Karpas-422 (cell line): Measurements from ENCODE around the gene SSTR3. TPM values are rescaled to one million over a fixed set of nuclear protein-coding genes. Genes with fewer than 3 reads are reported as not detected.

Experiments used
- DNase-seq: peaks from one replicate; pipeline ENCODE4 v3.0.0-alpha.2; 2015
- H2AFZ ChIP-seq: fragments of 200-600 bp; sonication (generic); 2 replicates; pipeline ENCODE4 v1.6.1; 2014; ENCODE audit warnings: antibody characterized with exemption, low read length, mixed read lengths
- H3K27ac ChIP-seq: fragments of 200-600 bp; sonication (generic); 2 replicates; pipeline ENCODE4 v1.5.1; 2014; ENCODE audit warnings: mild to moderate bottlenecking, low read length, moderate library complexity
- H3K27me3 ChIP-seq: fragments of 200-600 bp; sonication (generic); 2 replicates; pipeline ENCODE4 v1.6.1; 2014; ENCODE audit warnings: low read length, mixed read lengths
- H3K36me3 ChIP-seq: fragments of 200-600 bp; sonication (generic); 2 replicates; pipeline ENCODE4 v1.6.1; 2014; ENCODE audit warnings: low read length, mixed read lengths; ENCODE audit not compliant: insufficient read depth
- H3K4me1 ChIP-seq: fragments of 200-600 bp; sonication (generic); 2 replicates; pipeline ENCODE4 v1.6.1; 2014; ENCODE audit warnings: mild to moderate bottlenecking, low read length, mixed read lengths
- H3K4me2 ChIP-seq: fragments of 200-600 bp; sonication (generic); 2 replicates; pipeline ENCODE4 v1.6.1; 2014; ENCODE audit warnings: low read length, low read depth, mild to moderate bottlenecking; ENCODE audit not compliant: poor library complexity, severe bottlenecking
- H3K4me3 ChIP-seq: fragments of 200-600 bp; sonication (generic); 2 replicates; pipeline ENCODE4 v1.5.1; 2014; ENCODE audit warnings: mild to moderate bottlenecking, antibody characterized with exemption, low read length, mixed read lengths
- H3K79me2 ChIP-seq: fragments of 200-600 bp; sonication (generic); 2 replicates; pipeline ENCODE4 v1.6.1; 2014; ENCODE audit warnings: mild to moderate bottlenecking, low read length, mixed read lengths
- H3K9ac ChIP-seq: fragments of 200-600 bp; sonication (generic); 2 replicates; pipeline ENCODE4 v1.6.0; 2014; ENCODE audit warnings: low read length
- H3K9me2 ChIP-seq: fragments of 200-600 bp; sonication (generic), shearing (Covaris generic); replicated peaks from 2 replicates; pipeline ENCODE4 v1.6.0; 2014; ENCODE audit warnings: mild to moderate bottlenecking, low read length, moderate library complexity; ENCODE audit not compliant: insufficient read depth
- H3K9me3 ChIP-seq: fragments of 300-700, 200-600 bp; sonication (generic); 2 replicates; pipeline ENCODE4 v1.6.1; 2014; ENCODE audit warnings: low read length, mixed read lengths
- H4K20me1 ChIP-seq: fragments of 200-600 bp; sonication (generic); 2 replicates; pipeline ENCODE4 v1.6.1; 2014; ENCODE audit warnings: mild to moderate bottlenecking, antibody characterized with exemption, low read length, low read depth; ENCODE audit not compliant: insufficient read depth
- total RNA-seq: library from RNA; depleted of rRNA; stranded (reverse); fragments of >200 nt; shearing (Covaris generic); gene quantifications from 2 replicates; pipeline ENCODE4 v1.2.3, GENCODE V29; 2014; ENCODE audit warnings: low replicate concordance

The SSTR3 gene
- total RNA-seq, 1 experiment from 2014 or later, result not detected

- Histone ChIP-seq H4K20me1 (no peaks in the 10 kb centered on the region; the same call in 1 of the 2 replicates), H2AFZ (no peak overlapping the region), H3K4me1 (no peaks in the 10 kb centered on the region), H3K9me2 (no peaks in the 10 kb centered on the region), H3K4me2 (no peak overlapping the region), H3K36me3 (no peaks in the 10 kb centered on the region), H3K79me2 (no peaks in the 10 kb centered on the region), H3K9me3 (peaks cover 11% of the 10 kb centered on the region), H3K27me3 (no peaks in the 10 kb centered on the region; the same call in 1 of the 2 replicates), H3K9ac (no peak overlapping the region), H3K4me3 (no peak overlapping the region), H3K27ac (no peak overlapping the region)
- no peak for DNase-seq
Observed at GRCh38 chr22:37165066-37165465, 47.2 kb downstream of the SSTR3 start.

- H3K4me1 ChIP-seq, result no peaks in the 10 kb centered on the region
- no peak overlapping the region for H3K4me2 ChIP-seq
- H3K9me2 ChIP-seq, result no peaks in the 10 kb centered on the region
- no peaks in the 10 kb centered on the region; the same call in 1 of the 2 replicates for H3K27me3 ChIP-seq
- H3K9ac ChIP-seq, result no peak overlapping the region
- H2AFZ ChIP-seq, result no peak overlapping the region
- H3K4me3 ChIP-seq, result no peak overlapping the region
- H3K27ac ChIP-seq, result no peak overlapping the region
- H3K79me2 ChIP-seq, result no peaks in the 10 kb centered on the region
- no peaks in the 10 kb centered on the region for H3K36me3 ChIP-seq
- DNase-seq, result no peak
- H3K9me3 ChIP-seq, result peaks cover 11% of the 10 kb centered on the region
- H4K20me1 ChIP-seq, result no peaks in the 10 kb centered on the region; the same call in 1 of the 2 replicates
Observed at GRCh38 chr22:37164505-37164887, 47.8 kb downstream of the SSTR3 start.

GRCh38 chr22:37163575-37164504 lies 48.4 kb downstream of the SSTR3 start:
- no peaks in the 10 kb centered on the region for H3K79me2 ChIP-seq
- DNase-seq, result no peak
- H3K4me3 ChIP-seq, result no peak overlapping the region
- H3K4me2 ChIP-seq, result no peak overlapping the region
- H4K20me1 ChIP-seq, result no peaks in the 10 kb centered on the region; the same call in 1 of the 2 replicates
- H3K27ac ChIP-seq, result no peak overlapping the region
- H3K4me1 ChIP-seq, result no peaks in the 10 kb centered on the region
- H3K9ac ChIP-seq, result no peak overlapping the region
- H3K9me2 ChIP-seq, result no peaks in the 10 kb centered on the region
- H3K27me3 ChIP-seq, result no peaks in the 10 kb centered on the region; the same call in 1 of the 2 replicates
- H3K36me3 ChIP-seq, result no peaks in the 10 kb centered on the region
- peaks cover 11% of the 10 kb centered on the region for H3K9me3 ChIP-seq
- no peak overlapping the region for H2AFZ ChIP-seq

GRCh38 chr22:37163096-37163489 lies 49.2 kb downstream of the SSTR3 start:
- Histone ChIP-seq H3K4me2 (no peak overlapping the region), H3K9me2 (no peaks in the 10 kb centered on the region), H3K9ac (no peak overlapping the region), H3K9me3 (peaks cover 11% of the 10 kb centered on the region), H3K36me3 (no peaks in the 10 kb centered on the region), H4K20me1 (no peaks in the 10 kb centered on the region), H3K79me2 (no peaks in the 10 kb centered on the region), H2AFZ (no peak overlapping the region), H3K4me1 (no peaks in the 10 kb centered on the region), H3K27me3 (no peaks in the 10 kb centered on the region; the same call in 1 of the 2 replicates), H3K4me3 (no peak overlapping the region), H3K27ac (no peak overlapping the region)
- no peak for DNase-seq

- Histone ChIP-seq H4K20me1 (no peaks in the 10 kb centered on the region), H3K36me3 (no peaks in the 10 kb centered on the region), H3K9me2 (no peaks in the 10 kb centered on the region), H3K4me1 (no peaks in the 10 kb centered on the region), H3K9me3 (peaks cover 11% of the 10 kb centered on the region), H3K4me3 (no peak overlapping the region), H3K27me3 (no peaks in the 10 kb centered on the region; the same call in 1 of the 2 replicates), H3K4me2 (no peak overlapping the region), H3K9ac (no peak overlapping the region), H3K79me2 (no peaks in the 10 kb centered on the region), H2AFZ (no peak overlapping the region), H3K27ac (no peak overlapping the region)
- no peak for DNase-seq
Observed at GRCh38 chr22:37162221-37163095, 49.8 kb downstream of the SSTR3 start.

GRCh38 chr22:37161443-37161842 lies 50.8 kb downstream of the SSTR3 start:
- Histone ChIP-seq H3K4me1 (no peaks in the 10 kb centered on the region), H3K27ac (no peak overlapping the region), H3K4me2 (no peak overlapping the region), H3K27me3 (no peaks in the 10 kb centered on the region; the same call in 1 of the 2 replicates), H3K79me2 (no peaks in the 10 kb centered on the region), H2AFZ (no peak overlapping the region), H3K9me2 (no peaks in the 10 kb centered on the region), H3K9ac (no peak overlapping the region), H3K4me3 (no peak overlapping the region), H3K9me3 (peaks cover 11% of the 10 kb centered on the region), H3K36me3 (no peaks in the 10 kb centered on the region), H4K20me1 (no peaks in the 10 kb centered on the region)
- DNase-seq, result peak; percentile 80

GRCh38 chr22:37160027-37160426 lies 52.2 kb downstream of the SSTR3 start:
- Histone ChIP-seq H3K27me3 (no peaks in the 10 kb centered on the region; the same call in 1 of the 2 replicates), H3K9ac (no peak overlapping the region), H3K79me2 (no peaks in the 10 kb centered on the region), H3K4me1 (no peaks in the 10 kb centered on the region), H3K4me3 (no peak overlapping the region), H3K4me2 (no peak overlapping the region), H3K27ac (no peak overlapping the region), H3K9me2 (no peaks in the 10 kb centered on the region), H4K20me1 (no peaks in the 10 kb centered on the region), H3K36me3 (no peaks in the 10 kb centered on the region), H3K9me3 (peaks cover 11% of the 10 kb centered on the region), H2AFZ (no peak overlapping the region)
- no peak for DNase-seq

GRCh38 chr22:37158963-37159290 lies 53.4 kb downstream of the SSTR3 start:
- H3K79me2 ChIP-seq, result no peaks in the 10 kb centered on the region
- no peak overlapping the region for H3K9ac ChIP-seq
- H3K4me1 ChIP-seq, result no peaks in the 10 kb centered on the region
- H3K4me2 ChIP-seq, result no peak overlapping the region
- no peaks in the 10 kb centered on the region for H4K20me1 ChIP-seq
- no peaks in the 10 kb centered on the region for H3K9me2 ChIP-seq
- H3K4me3 ChIP-seq, result no peak overlapping the region
- H3K9me3 ChIP-seq, result peaks cover 11% of the 10 kb centered on the region
- DNase-seq, result no peak
- no peaks in the 10 kb centered on the region for H3K36me3 ChIP-seq
- no peak overlapping the region for H2AFZ ChIP-seq
- H3K27ac ChIP-seq, result no peak overlapping the region
- no peaks in the 10 kb centered on the region; the same call in 1 of the 2 replicates for H3K27me3 ChIP-seq
